Lower lobe of right lung (tissue), 2 donors: ENCODE data around the gene GASK1B. TPM values are rescaled to one million over a fixed set of nuclear protein-coding genes. Genes with fewer than 3 reads are reported as not detected.

Experiments used
- ATAC-seq, 2 donors: fragments of 200-7000 bp; cut with Tn5 transposase; one replicate each; pipeline ENCODE4 v1.9.1; 2020 to 2022; ENCODE audit warnings: mild to moderate bottlenecking in 2 of 2, moderate library complexity in 2 of 2
- DNase-seq: peaks from one replicate; pipeline ENCODE4 v3.0.0-alpha.2; 2020
- H3K27ac ChIP-seq: fragments of 200-600 bp; one replicate; pipeline ENCODE4 v1.8.0; 2022
- H3K27me3 ChIP-seq: fragments of 200-600 bp; one replicate; pipeline ENCODE4 v1.8.0; 2022; ENCODE audit warnings: low read depth
- H3K36me3 ChIP-seq: fragments of 200-600 bp; one replicate; pipeline ENCODE4 v1.8.0; 2022; ENCODE audit warnings: mild to moderate bottlenecking
- H3K4me1 ChIP-seq: fragments of 200-600 bp; one replicate; pipeline ENCODE4 v1.8.0; 2022
- H3K4me3 ChIP-seq: fragments of 200-600 bp; one replicate; pipeline ENCODE4 v1.8.0; 2022; ENCODE audit warnings: mild to moderate bottlenecking
- H3K9me3 ChIP-seq: fragments of 200-600 bp; one replicate; pipeline ENCODE4 v1.8.0; 2022
- intact Hi-C: fragments of 100-400 bp; cut with DNase I; formaldehyde crosslinking; loops from one replicate; pipeline ENCODE4 v1.11.0; 2022
- total RNA-seq: library from RNA; stranded (reverse); fragmentation: NEBNext Ultra II Directional; extraction: Animal tissue kit (Norgen Biotek cat#: 25700); gene quantifications from one replicate; pipeline ENCODE4 v1.2.1, GENCODE V29; 2021
- TF ChIP-seq, protein P1 (sequence below): fragments of 200-600 bp; IDR thresholded peaks from one replicate; pipeline ENCODE4 v1.8.0; 2022; ENCODE audit warnings: antibody characterized with exemption, mild to moderate bottlenecking
- donor health status: DM: no; HTN: yes; CAD: no; lungs with severe emphysema.

Gene GASK1B
- total RNA-seq, 1 donor from 2014 or later, result 22.7 TPM

DNA sequence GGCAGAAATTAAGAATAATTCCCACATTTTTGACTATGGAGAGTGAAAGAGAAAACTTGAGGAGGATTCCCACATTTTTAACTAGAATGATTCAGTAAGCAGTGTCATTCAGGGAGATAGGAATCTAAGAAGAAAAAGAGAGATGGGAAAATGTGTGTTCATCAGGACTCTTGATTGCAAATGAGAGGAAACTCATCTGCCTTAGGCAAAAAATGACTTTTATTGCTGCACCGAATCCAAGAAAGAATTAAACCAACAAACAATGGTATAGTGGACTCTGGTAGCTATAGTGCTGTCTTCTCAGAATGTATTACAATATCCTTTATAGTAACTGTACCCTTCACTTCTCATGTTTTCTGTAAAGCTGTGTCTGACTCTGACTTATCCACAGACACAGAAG is 22.5 kb upstream of the GASK1B start:
- Histone ChIP-seq H3K27me3 (no peaks in the 10 kb centered on the region), H3K9me3 (no peaks in the 10 kb centered on the region), H3K27ac (no peak overlapping the region), H3K4me3 (no peak overlapping the region), H3K4me1 (no peaks in the 10 kb centered on the region), H3K36me3 (no peaks in the 10 kb centered on the region)
- TF ChIP-seq, protein P1, sequence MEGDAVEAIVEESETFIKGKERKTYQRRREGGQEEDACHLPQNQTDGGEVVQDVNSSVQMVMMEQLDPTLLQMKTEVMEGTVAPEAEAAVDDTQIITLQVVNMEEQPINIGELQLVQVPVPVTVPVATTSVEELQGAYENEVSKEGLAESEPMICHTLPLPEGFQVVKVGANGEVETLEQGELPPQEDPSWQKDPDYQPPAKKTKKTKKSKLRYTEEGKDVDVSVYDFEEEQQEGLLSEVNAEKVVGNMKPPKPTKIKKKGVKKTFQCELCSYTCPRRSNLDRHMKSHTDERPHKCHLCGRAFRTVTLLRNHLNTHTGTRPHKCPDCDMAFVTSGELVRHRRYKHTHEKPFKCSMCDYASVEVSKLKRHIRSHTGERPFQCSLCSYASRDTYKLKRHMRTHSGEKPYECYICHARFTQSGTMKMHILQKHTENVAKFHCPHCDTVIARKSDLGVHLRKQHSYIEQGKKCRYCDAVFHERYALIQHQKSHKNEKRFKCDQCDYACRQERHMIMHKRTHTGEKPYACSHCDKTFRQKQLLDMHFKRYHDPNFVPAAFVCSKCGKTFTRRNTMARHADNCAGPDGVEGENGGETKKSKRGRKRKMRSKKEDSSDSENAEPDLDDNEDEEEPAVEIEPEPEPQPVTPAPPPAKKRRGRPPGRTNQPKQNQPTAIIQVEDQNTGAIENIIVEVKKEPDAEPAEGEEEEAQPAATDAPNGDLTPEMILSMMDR, result no peak
- DNase-seq (no peak), ATAC-seq (no peak)
- intact Hi-C loops, result loop anchor here (10.0 kb wide), 1 partner anchor 60 kb away; no protein-coding TSS in a partner anchor

DNA sequence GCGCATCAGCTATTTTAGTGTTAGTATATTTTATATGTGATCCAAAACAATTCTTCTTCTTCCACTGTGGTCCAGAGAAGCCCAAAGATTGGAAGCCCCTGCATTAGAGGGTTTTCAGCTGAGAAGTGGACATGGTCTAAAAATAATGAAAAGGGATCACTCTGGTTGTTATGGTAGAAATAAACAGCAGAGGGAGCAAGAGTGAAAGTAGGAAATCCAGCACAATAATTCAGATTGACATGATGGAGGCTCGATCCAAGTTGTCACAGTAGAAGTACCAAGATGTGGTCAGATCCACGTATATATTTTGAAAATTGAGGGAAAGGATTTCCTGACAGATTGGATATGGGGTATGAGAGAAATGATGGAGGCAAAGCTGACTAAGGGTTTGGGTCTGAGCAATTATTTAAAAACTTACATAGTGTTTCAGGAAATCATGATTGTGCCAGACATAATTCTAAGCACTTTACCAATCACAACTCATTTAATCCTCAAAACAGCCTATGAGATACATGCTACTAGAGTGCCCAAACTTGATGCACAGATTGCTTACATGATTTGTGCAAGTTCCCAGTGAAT is 20.4 kb upstream of the GASK1B start:
- ATAC-seq (peak; percentile 68 to 81), DNase-seq (no peak)
- Histone ChIP-seq H3K27me3 (no peaks in the 10 kb centered on the region), H3K9me3 (no peaks in the 10 kb centered on the region), H3K27ac (no peak overlapping the region), H3K4me3 (no peak overlapping the region), H3K4me1 (no peaks in the 10 kb centered on the region), H3K36me3 (no peaks in the 10 kb centered on the region)
- intact Hi-C loops, result loop anchor here (10.0 kb wide), 1 partner anchor 62 kb away; no protein-coding TSS in a partner anchor
- TF ChIP-seq, protein P1, result peak; percentile 59

DNA sequence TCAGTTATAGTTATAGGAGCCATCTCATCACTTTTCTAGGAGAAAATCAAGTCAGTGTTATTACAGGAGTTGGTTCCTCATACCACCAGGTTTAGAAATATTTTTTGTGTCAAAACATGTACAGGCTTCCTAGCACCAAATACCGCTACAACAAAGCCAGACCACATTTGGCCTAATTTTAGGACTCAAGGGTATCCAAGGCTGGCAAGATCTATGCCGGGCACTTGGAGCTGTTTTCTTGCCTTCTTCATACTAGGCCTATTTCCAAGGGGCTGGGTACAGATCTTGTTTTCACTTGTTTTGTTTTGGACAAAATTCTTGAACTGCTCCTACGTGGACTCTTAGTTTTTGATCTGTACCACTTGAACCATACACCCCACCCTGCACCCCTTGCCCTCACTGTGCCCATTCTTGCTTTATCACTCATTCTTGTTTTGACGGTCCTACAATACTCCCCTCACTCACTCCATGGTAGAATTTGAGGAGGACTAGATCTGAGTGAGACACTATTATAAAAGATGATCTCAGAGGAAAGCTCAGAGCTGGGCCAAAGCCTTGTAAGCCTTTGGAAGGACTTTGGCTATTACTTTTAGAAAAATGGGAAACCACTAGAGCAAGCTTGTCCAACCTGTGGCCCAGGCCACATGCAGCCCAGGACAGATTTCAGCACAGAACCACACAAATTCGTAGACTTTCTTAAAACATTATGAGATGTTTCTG is 19.8 kb upstream of the GASK1B start:
- Histone ChIP-seq H3K4me1 (no peaks in the 10 kb centered on the region), H3K9me3 (no peaks in the 10 kb centered on the region), H3K4me3 (no peak overlapping the region), H3K27me3 (no peaks in the 10 kb centered on the region), H3K36me3 (no peaks in the 10 kb centered on the region), H3K27ac (no peak overlapping the region)
- TF ChIP-seq, protein P1, result no peak
- ATAC-seq, result no peak
- DNase-seq, result no peak
- intact Hi-C loops, result loop anchor here (10.0 kb wide), 1 partner anchor 62 kb away; no protein-coding TSS in a partner anchor

DNA sequence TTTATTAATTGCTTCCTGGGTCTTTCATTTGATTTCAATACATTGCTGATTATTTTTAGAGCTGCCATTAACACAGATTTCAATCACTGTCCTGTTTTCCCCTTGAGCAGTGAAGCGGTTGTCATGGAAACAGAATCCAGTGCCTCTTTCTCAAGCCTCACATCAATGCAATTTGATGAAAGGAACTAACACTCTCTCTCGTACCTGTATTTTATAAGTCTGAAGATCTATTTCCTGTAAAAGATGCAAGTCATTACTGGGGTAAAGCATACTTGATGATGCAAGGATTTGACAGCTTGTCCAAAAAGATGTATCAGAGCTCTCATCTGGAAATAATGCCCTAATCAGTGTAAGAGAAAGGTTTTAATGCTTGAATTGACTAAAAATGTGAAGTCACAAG is 17.9 kb upstream of the GASK1B start:
- H3K4me1 ChIP-seq, result no peaks in the 10 kb centered on the region
- H3K27me3 ChIP-seq, result no peaks in the 10 kb centered on the region
- DNase-seq, result no peak
- no peaks in the 10 kb centered on the region for H3K36me3 ChIP-seq
- TF ChIP-seq, protein P1, result no peak
- H3K4me3 ChIP-seq, result no peak overlapping the region
- no peaks in the 10 kb centered on the region for H3K9me3 ChIP-seq
- intact Hi-C loops, result loop anchor here (10.0 kb wide), 1 partner anchor 64 kb away; no protein-coding TSS in a partner anchor
- no peak for ATAC-seq
- no peak overlapping the region for H3K27ac ChIP-seq

DNA sequence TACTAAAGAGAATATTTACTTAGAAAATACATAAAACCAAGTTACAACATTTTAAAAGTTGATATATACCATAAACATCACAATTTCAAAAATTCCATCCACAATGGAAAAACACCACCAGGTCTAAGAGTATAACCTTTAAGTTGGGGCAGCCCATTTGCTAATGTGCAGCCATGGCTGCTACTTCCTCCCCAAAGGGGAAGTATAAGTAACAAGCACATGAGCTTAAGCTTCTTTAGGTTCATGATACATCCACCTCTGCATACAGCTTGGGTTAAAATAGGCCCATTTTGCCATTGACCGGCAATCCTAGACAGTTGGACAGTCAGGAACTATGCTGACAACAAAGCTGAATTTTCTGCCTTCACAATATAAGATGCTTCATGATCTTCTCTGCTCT is 16.6 kb upstream of the GASK1B start:
- TF ChIP-seq, protein P1, result no peak
- Histone ChIP-seq H3K27me3 (no peaks in the 10 kb centered on the region), H3K36me3 (no peaks in the 10 kb centered on the region), H3K27ac (no peak overlapping the region), H3K9me3 (no peaks in the 10 kb centered on the region), H3K4me1 (no peaks in the 10 kb centered on the region), H3K4me3 (no peak overlapping the region)
- no peak for ATAC-seq
- intact Hi-C loops, result no loop called here
- DNase-seq, result no peak
